ENCODE results near the gene SHISA6. TPM values are rescaled to one million over a fixed set of nuclear protein-coding genes. Genes with fewer than 3 reads are reported as not detected.

Gene SHISA6
- polyA plus RNA-seq, 1 donor from 2014 or later, result 1.8 TPM

GRCh38 chr17:11490171-11490755, 249.2 kb downstream of the SHISA6 start:
- Histone ChIP-seq H2AFZ (ENCODE audit: low read depth, low read length) (no peak overlapping the region), H3F3A (ENCODE audit: insufficient read depth, low read length, poor library complexity, severe bottlenecking) (no peaks in the 10 kb centered on the region), H3K9ac (ENCODE audit: low read length) (no peak overlapping the region), H3K4me2 (ENCODE audit: low read length) (no peak overlapping the region), H3K36me3 (ENCODE audit: insufficient read depth, low read length) (no peaks in the 10 kb centered on the region), H3K9me3 (ENCODE audit: low read length) (no peaks in the 10 kb centered on the region), H3K27ac (ENCODE audit: low read length) (no peak overlapping the region), H3K9me2 (ENCODE audit: insufficient read depth, low read length) (no peaks in the 10 kb centered on the region), H3K4me3 (ENCODE audit: low read length) (no peak overlapping the region), H3K79me2 (replicated peaks; ENCODE audit: insufficient read depth, low read length) (no peaks in the 10 kb centered on the region), H3K27me3 (ENCODE audit: insufficient read depth, low read depth, low read length) (no peaks in the 10 kb centered on the region), H4K20me1 (ENCODE audit: insufficient read depth) (no peaks in the 10 kb centered on the region)
- TF ChIP-seq EZH2 (IDR thresholded peaks at IDR 0.05; ENCODE audit: borderline replicate concordance, insufficient read depth, low read length, poor library complexity, severe bottlenecking), result no peak
- no peak for TF ChIP-seq SMC3 (conservative IDR thresholded peaks at IDR 0.05; ENCODE audit: poor library complexity)
- no peak for TF ChIP-seq CTCF (IDR thresholded peaks at IDR 0.05; ENCODE audit: poor library complexity, severe bottlenecking)
- no peak for TF ChIP-seq POLR2AphosphoS5 (IDR thresholded peaks at IDR 0.05)
- no peak for TF ChIP-seq REST (IDR thresholded peaks at IDR 0.05; ENCODE audit: borderline replicate concordance)
- TF ChIP-seq TAF1 (IDR thresholded peaks at IDR 0.05; ENCODE audit: low read depth), result no peak
- no peak for TF ChIP-seq MXI1 (conservative IDR thresholded peaks at IDR 0.05; ENCODE audit: poor library complexity, severe bottlenecking)
- no peak for TF ChIP-seq RAD21 (conservative IDR thresholded peaks at IDR 0.05)
- TF ChIP-seq EP300 (conservative IDR thresholded peaks at IDR 0.05; ENCODE audit: poor library complexity, severe bottlenecking), result no peak

- H3K36me3 ChIP-seq (ENCODE audit: insufficient read depth, low read length), result no peaks in the 10 kb centered on the region
- no peaks in the 10 kb centered on the region for H3K27me3 ChIP-seq (ENCODE audit: insufficient read depth, low read depth, low read length)
- no peaks in the 10 kb centered on the region for H3F3A ChIP-seq (ENCODE audit: insufficient read depth, low read length, poor library complexity, severe bottlenecking)
- TF ChIP-seq REST (IDR thresholded peaks at IDR 0.05; ENCODE audit: borderline replicate concordance) (no peak), SMC3 (conservative IDR thresholded peaks at IDR 0.05; ENCODE audit: poor library complexity) (no peak), TAF1 (IDR thresholded peaks at IDR 0.05; ENCODE audit: low read depth) (no peak), EZH2 (IDR thresholded peaks at IDR 0.05; ENCODE audit: borderline replicate concordance, insufficient read depth, low read length, poor library complexity, severe bottlenecking) (no peak), CTCF (IDR thresholded peaks at IDR 0.05; ENCODE audit: poor library complexity, severe bottlenecking) (no peak), MXI1 (conservative IDR thresholded peaks at IDR 0.05; ENCODE audit: poor library complexity, severe bottlenecking) (no peak), EP300 (conservative IDR thresholded peaks at IDR 0.05; ENCODE audit: poor library complexity, severe bottlenecking) (no peak), RAD21 (conservative IDR thresholded peaks at IDR 0.05) (no peak), POLR2AphosphoS5 (IDR thresholded peaks at IDR 0.05) (no peak)
- no peak overlapping the region for H2AFZ ChIP-seq (ENCODE audit: low read depth, low read length)
- H4K20me1 ChIP-seq (ENCODE audit: insufficient read depth), result no peaks in the 10 kb centered on the region
- no peak overlapping the region for H3K4me2 ChIP-seq (ENCODE audit: low read length)
- no peak overlapping the region for H3K9ac ChIP-seq (ENCODE audit: low read length)
- no peaks in the 10 kb centered on the region for H3K79me2 ChIP-seq (replicated peaks; ENCODE audit: insufficient read depth, low read length)
- no peak overlapping the region for H3K4me3 ChIP-seq (ENCODE audit: low read length)
- no peaks in the 10 kb centered on the region for H3K9me3 ChIP-seq (ENCODE audit: low read length)
- no peaks in the 10 kb centered on the region for H3K9me2 ChIP-seq (ENCODE audit: insufficient read depth, low read length)
- H3K27ac ChIP-seq (ENCODE audit: low read length), result no peak overlapping the region
Observed at GRCh38 chr17:11492511-11492910, 251.5 kb downstream of the SHISA6 start.
